GM20000 (cell line): Measurements from ENCODE around the gene CADM2.

ENCODE experiments used
- DNase-seq: peaks from one replicate; pipeline ENCODE4 v3.0.0; 2012; ENCODE audit warnings: low spot score
- CTCF ChIP-seq: IDR thresholded peaks from 2 replicates; pipeline ENCODE4 v1.5.1; 2012; ENCODE audit warnings: mild to moderate bottlenecking, control low read depth; ENCODE audit errors: extremely low read depth, missing control alignments

CADM2 gene

GRCh38 chr3:85304360-85304964, 345.7 kb downstream of the CADM2 start:
- DNase-seq: no peak
- no peak for TF ChIP-seq CTCF

- no peak for TF ChIP-seq CTCF
- DNase-seq: no peak
Observed at GRCh38 chr3:85312331-85312730, 353.5 kb downstream of the CADM2 start.

GRCh38 chr3:85313380-85313779, 354.6 kb downstream of the CADM2 start:
- no peak for TF ChIP-seq CTCF
- DNase-seq: no peak

- no peak for TF ChIP-seq CTCF
- DNase-seq: no peak
Observed at GRCh38 chr3:85316252-85316651, 357.5 kb downstream of the CADM2 start.

GRCh38 chr3:85321892-85322291, 363.1 kb downstream of the CADM2 start:
- DNase-seq: no peak
- TF ChIP-seq CTCF: no peak

GRCh38 chr3:85330071-85330470, 371.3 kb downstream of the CADM2 start:
- DNase-seq: no peak
- no peak for TF ChIP-seq CTCF

- no peak for TF ChIP-seq CTCF
- DNase-seq: no peak
Observed at GRCh38 chr3:85337895-85338294, 379.1 kb downstream of the CADM2 start.
